HG03196 (cell line): ENCODE measurements around the gene NEIL3.
"Not testable (repeated sequence)": the region's sequence is repeated elsewhere in the genome, so short reads cannot be mapped to it uniquely, and the experiment has no call there.

Source experiments
- ATAC-seq: cut with Tn5 transposase; IDR thresholded peaks from one replicate; pipeline ENCODE4 v1.9.1; 2021; ENCODE audit not compliant: unreplicated experiment

Gene NEIL3

GRCh38 chr4:177301126-177301639 lies 8.5 kb upstream of the NEIL3 start:
- no peak for ATAC-seq

GRCh38 chr4:177302371-177303100 lies 7.1 kb upstream of the NEIL3 start:
- ATAC-seq, result no peak

GRCh38 chr4:177304094-177304493 lies 5.6 kb upstream of the NEIL3 start:
- ATAC-seq, result no peak

- not testable (repeated sequence) for ATAC-seq
Observed at GRCh38 chr4:177304864-177305263, 4.8 kb upstream of the NEIL3 start.

GRCh38 chr4:177308125-177308524 lies 1.5 kb upstream of the NEIL3 start:
- ATAC-seq, result no peak

- no peak for ATAC-seq
Observed at GRCh38 chr4:177308847-177309521, 690 bp upstream of the NEIL3 start.

- ATAC-seq, result no peak
Observed at GRCh38 chr4:177311589-177311988, 1.9 kb downstream of the NEIL3 start.

- ATAC-seq, result no peak
Observed at GRCh38 chr4:177313263-177313662, 3.6 kb downstream of the NEIL3 start.

- ATAC-seq, result peak; percentile 42
Observed at GRCh38 chr4:177315767-177316464, 6.2 kb downstream of the NEIL3 start.

- no peak for ATAC-seq
Observed at GRCh38 chr4:177320721-177321120, 11.0 kb downstream of the NEIL3 start.

- ATAC-seq, result no peak
Observed at GRCh38 chr4:177321647-177322046, 12.0 kb downstream of the NEIL3 start.

GRCh38 chr4:177322266-177322665 lies 12.6 kb downstream of the NEIL3 start:
- ATAC-seq, result no peak

GRCh38 chr4:177322881-177323280 lies 13.2 kb downstream of the NEIL3 start:
- no peak for ATAC-seq

GRCh38 chr4:177323416-177323815 lies 13.7 kb downstream of the NEIL3 start:
- no peak for ATAC-seq

- no peak for ATAC-seq
Observed at GRCh38 chr4:177332119-177332518, 22.4 kb downstream of the NEIL3 start.

- ATAC-seq, result peak; percentile 93
Observed at GRCh38 chr4:177339477-177340374, 30.1 kb downstream of the NEIL3 start.

- no peak for ATAC-seq
Observed at GRCh38 chr4:177348348-177348747, 38.7 kb downstream of the NEIL3 start.

GRCh38 chr4:177349191-177349590 lies 39.5 kb downstream of the NEIL3 start:
- no peak for ATAC-seq

- ATAC-seq, result no peak
Observed at GRCh38 chr4:177351622-177352244, 42.1 kb downstream of the NEIL3 start.

- ATAC-seq, result no peak
Observed at GRCh38 chr4:177356206-177356605, 46.5 kb downstream of the NEIL3 start.
